Small intestine (tissue), 7 donors: ENCODE measurements around the gene LRP1. TPM values are rescaled to one million over a fixed set of nuclear protein-coding genes. Genes with fewer than 3 reads are reported as not detected.

Source experiments
- DNase-seq, 2 donors: peaks; one replicate each; pipeline versions ENCODE4 v3.0.0 to v3.0.0-alpha.2; 2013
- FAIRE-seq: peaks from 2 replicates; lab custom pipeline; 2012; peaks lifted over from hg19 to GRCh38; lab: Jason Lieb, UNC
- H3K27ac ChIP-seq, 3 donors: one replicate each; pipeline ENCODE4 v1.5.1; 2013; ENCODE audit warnings: low read length in 2 of 3, mild to moderate bottlenecking in 2 of 3, control low read depth in 1 of 3, inconsistent platforms in 1 of 3, low read depth in 1 of 3, moderate library complexity in 1 of 3
- H3K27me3 ChIP-seq, 3 donors: one replicate each; pipeline ENCODE4 v1.6.1; 2013; ENCODE audit warnings: low read length in 3 of 3, inconsistent platforms in 1 of 3; ENCODE audit not compliant: control insufficient read depth in 3 of 3, insufficient read depth in 3 of 3
- H3K36me3 ChIP-seq, 3 donors: one replicate each; pipeline ENCODE4 v1.6.1; 2013; ENCODE audit warnings: low read length in 3 of 3, inconsistent platforms in 1 of 3, low read depth in 1 of 3, mild to moderate bottlenecking in 1 of 3, moderate library complexity in 1 of 3; ENCODE audit not compliant: control insufficient read depth in 3 of 3, insufficient read depth in 2 of 3
- H3K4me1 ChIP-seq, 3 donors: one replicate each; pipeline ENCODE4 v1.6.1; 2013; ENCODE audit warnings: low read length in 2 of 3, inconsistent platforms in 1 of 3, low read depth in 1 of 3, mild to moderate bottlenecking in 1 of 3, moderate library complexity in 1 of 3; ENCODE audit not compliant: control insufficient read depth in 3 of 3, insufficient read depth in 2 of 3
- H3K4me3 ChIP-seq, 3 donors: one replicate each; pipeline ENCODE4 v1.5.1; 2013; ENCODE audit warnings: low read length in 3 of 3, control low read depth in 1 of 3, inconsistent platforms in 1 of 3, low read depth in 1 of 3, mild to moderate bottlenecking in 1 of 3, moderate library complexity in 1 of 3
- H3K9me3 ChIP-seq, 2 donors: one replicate each; pipeline ENCODE4 v1.6.1; 2013; ENCODE audit warnings: low read depth in 1 of 2, low read length in 1 of 2; ENCODE audit not compliant: control insufficient read depth in 2 of 2, insufficient read depth in 1 of 2
- WGBS, 3 donors: extraction: QIAGEN DNeasy Blood & Tissue Kit; methylation state at CpG; one replicate each; pipeline ENCODE4 v1.1.7; 2013; 5-methylcytosine and 5-hydroxymethylcytosine counted together
- polyA plus RNA-seq, 4 donors: library from polyadenylated mRNA; stranded (reverse) in 3 of 4; unstranded in 1 of 4; fragments of 200-250 nt in 3 of 4; fragments of 120-200 nt in 1 of 4; gene quantifications; one replicate each; pipeline versions ENCODE4 v1.2.1 to v1.2.3, GENCODE V29; 2013
- donor health status: healthy with polysubstance abuse.
- donor health status: control.
- donor health status: control.
- donor health status: Bipolar disorder and iron deficiency.
- donor health status: healthy.

The LRP1 gene
- polyA plus RNA-seq, 4 donors: 24.3 to 55.3 (median 41.6) TPM

- no peak for FAIRE-seq
- Histone ChIP-seq H3K4me3 (no peak overlapping the region), H3K9me3 (no peaks in the 10 kb centered on the region), H3K36me3 (peaks cover 7 to 93% (median 16%) of the 10 kb centered on the region in 3 donors), H3K4me1 (no peaks in the 10 kb centered on the region), H3K27me3 (no peaks in the 10 kb centered on the region), H3K27ac (no peak overlapping the region)
- no peak for DNase-seq
- 77 to 84% (median 82%) methylated on average over 3 of the region's 3 CpGs for WGBS, 3 donors
Observed at GRCh38 chr12:57164454-57164853, 36.2 kb downstream of the LRP1 start.

- no peaks in the 10 kb centered on the region for H3K4me1 ChIP-seq
- no peak overlapping the region for H3K4me3 ChIP-seq
- no peaks in the 10 kb centered on the region for H3K27me3 ChIP-seq
- H3K9me3 ChIP-seq: no peaks in the 10 kb centered on the region
- H3K36me3 ChIP-seq: peaks cover 9 to 93% (median 16%) of the 10 kb centered on the region in 3 donors
- H3K27ac ChIP-seq: no peak overlapping the region
- WGBS, 3 donors: 78 to 89% (median 80%) methylated on average over 13 of the region's 13 CpGs
- DNase-seq (no peak), FAIRE-seq (no peak)
Observed at GRCh38 chr12:57164966-57165625, 36.8 kb downstream of the LRP1 start.

- DNase-seq (peak; percentile 25 to 36), FAIRE-seq (no peak)
- H3K9me3 ChIP-seq: no peaks in the 10 kb centered on the region
- H3K4me3 ChIP-seq: no peak overlapping the region
- H3K27ac ChIP-seq: no peak overlapping the region
- WGBS, 3 donors: 68 to 76% (median 72%) methylated on average over 19 of the region's 19 CpGs
- no peaks in the 10 kb centered on the region for H3K4me1 ChIP-seq
- peaks cover 5 to 93% (median 18%) of the 10 kb centered on the region in 3 donors for H3K36me3 ChIP-seq
- H3K27me3 ChIP-seq: no peaks in the 10 kb centered on the region
Observed at GRCh38 chr12:57165741-57166140, 37.5 kb downstream of the LRP1 start.

GRCh38 chr12:57166971-57167371 is 38.7 kb downstream of the LRP1 start:
- no peak for FAIRE-seq

GRCh38 chr12:57168058-57168457 is 39.8 kb downstream of the LRP1 start:
- Histone ChIP-seq H3K9me3 (no peaks in the 10 kb centered on the region), H3K27me3 (no peaks in the 10 kb centered on the region), H3K4me1 (no peaks in the 10 kb centered on the region), H3K36me3 (peaks cover 5 to 90% (median 15%) of the 10 kb centered on the region in 3 donors), H3K4me3 (no peak overlapping the region), H3K27ac (no peak overlapping the region)
- 81 to 88% (median 86%) methylated on average over 10 of the region's 10 CpGs for WGBS, 3 donors
- FAIRE-seq (no peak), DNase-seq (no peak)

More at GRCh38 chr12:57166971-57167371, 38.7 kb downstream of the LRP1 start:
- 65 to 74% (median 68%) methylated on average over 10 of the region's 10 CpGs for WGBS, 3 donors
- Histone ChIP-seq H3K4me1 (no peaks in the 10 kb centered on the region), H3K36me3 (peaks cover 5 to 92% (median 21%) of the 10 kb centered on the region in 3 donors), H3K4me3 (no peak overlapping the region), H3K27me3 (no peaks in the 10 kb centered on the region), H3K9me3 (no peaks in the 10 kb centered on the region), H3K27ac (no peak overlapping the region)
- no peak for DNase-seq

- peaks cover 5 to 94% (median 15%) of the 10 kb centered on the region in 3 donors for H3K36me3 ChIP-seq
- no peak for FAIRE-seq
- 87 to 91% (median 90%) methylated on average over 23 of the region's 23 CpGs for WGBS, 3 donors
- no peak overlapping the region for H3K27ac ChIP-seq
- H3K9me3 ChIP-seq: no peaks in the 10 kb centered on the region
- no peak overlapping the region for H3K4me3 ChIP-seq
- no peak for DNase-seq
- no peaks in the 10 kb centered on the region for H3K27me3 ChIP-seq
- no peaks in the 10 kb centered on the region for H3K4me1 ChIP-seq
Observed at GRCh38 chr12:57169046-57169795, 40.9 kb downstream of the LRP1 start.

- Histone ChIP-seq H3K27me3 (no peaks in the 10 kb centered on the region), H3K27ac (no peak overlapping the region), H3K36me3 (peaks cover 5 to 96% (median 18%) of the 10 kb centered on the region in 3 donors), H3K4me3 (no peak overlapping the region), H3K9me3 (no peaks in the 10 kb centered on the region), H3K4me1 (no peaks in the 10 kb centered on the region)
- DNase-seq: no peak
- FAIRE-seq: no peak
- WGBS, 3 donors: 75 to 89% (median 82%) methylated on average over 7 of the region's 7 CpGs
Observed at GRCh38 chr12:57169969-57170368, 41.7 kb downstream of the LRP1 start.

GRCh38 chr12:57170408-57170807 is 42.1 kb downstream of the LRP1 start:
- Histone ChIP-seq H3K36me3 (peaks cover 5 to 97% (median 18%) of the 10 kb centered on the region in 3 donors), H3K9me3 (no peaks in the 10 kb centered on the region)

More at GRCh38 chr12:57170408-57170807, 42.1 kb downstream of the LRP1 start:
- WGBS, 3 donors: 75 to 100% (median 88%) methylated on average over 1 of the region's 1 CpG
- H3K27ac ChIP-seq: no peak overlapping the region
- DNase-seq (no peak), FAIRE-seq (no peak)
- H3K4me3 ChIP-seq: no peak overlapping the region
- no peaks in the 10 kb centered on the region for H3K4me1 ChIP-seq
- H3K27me3 ChIP-seq: no peaks in the 10 kb centered on the region
